ENCODE results near the gene CCDC174. TPM values are rescaled to one million over a fixed set of nuclear protein-coding genes. Genes with fewer than 3 reads are reported as not detected.

The CCDC174 gene
- total and polyA plus RNA-seq, 2 of the 4 experiments (the other 2 are of a cell fraction): 5.9 to 9.6 TPM

- Histone ChIP-seq H3K36me3 (ENCODE audit: control insufficient read depth, insufficient read depth, low read length) (no peaks in the 10 kb centered on the region), H3K4me3 (ENCODE audit: insufficient read depth, low read depth, low read length) (no peak overlapping the region), H3K9me1 (ENCODE audit: insufficient read depth, low read length) (no peaks in the 10 kb centered on the region), H3K4me1 (ENCODE audit: control insufficient read depth, insufficient read depth, low read length) (no peaks in the 10 kb centered on the region), H3K27me3 (ENCODE audit: control insufficient read depth, insufficient read depth, low read length) (peaks cover 13% of the 10 kb centered on the region), H3K14ac (replicated peaks; ENCODE audit: low read depth, low read length) (no peak overlapping the region), H3K9me3 (ENCODE audit: control insufficient read depth, insufficient read depth, low read length) (no peaks in the 10 kb centered on the region), H3K18ac (ENCODE audit: low read depth, low read length) (no peak overlapping the region), H4K20me1 (ENCODE audit: insufficient read depth, low read length) (no peaks in the 10 kb centered on the region), H2BK120ac (ENCODE audit: low read depth, low read length) (no peak overlapping the region), H3K23ac (ENCODE audit: low read depth, low read length) (no peak overlapping the region), H3K4me2 (ENCODE audit: low read depth, low read length) (no peak overlapping the region), H4K5ac (ENCODE audit: low read depth, low read length) (no peak overlapping the region), H4K8ac (ENCODE audit: low read depth in 2 of 2, low read length in 2 of 2) (no peak overlapping the region), H2AFZ (replicated peaks; ENCODE audit: low read length, poor library complexity) (no peak overlapping the region), H3K9ac (ENCODE audit: low read depth, low read length) (no peak overlapping the region), H2BK15ac (ENCODE audit: low read depth, low read length) (no peak overlapping the region), H3K79me1 (ENCODE audit: low read depth in 1 of 2, low read length in 2 of 2) (no peaks in the 10 kb centered on the region), H2BK20ac (ENCODE audit: low read depth, low read length) (no peak overlapping the region), H3K56ac (ENCODE audit: extremely low read depth, insufficient read depth, low read length) (no peak overlapping the region), H4K91ac (ENCODE audit: insufficient read depth, low read depth, low read length) (no peak overlapping the region), H3K27ac (ENCODE audit: insufficient read depth, low read length) (no peak overlapping the region), H3K4ac (ENCODE audit: low read depth, low read length) (no peak overlapping the region), H2BK5ac (ENCODE audit: low read depth, low read length, poor library complexity, severe bottlenecking) (no peak overlapping the region), H2AK9ac (replicated peaks; ENCODE audit: low read depth, low read length, poor library complexity) (no peak overlapping the region), H2AK5ac (ENCODE audit: low read depth, low read length) (no peak overlapping the region)
- ATAC-seq (ENCODE audit: low read depth) (no peak), DNase-seq (no peak)
- no TSS peak for BruUV-seq (replicated peaks)
- POLR2A ChIA-PET (ENCODE audit: unreplicated experiment): no interaction called here
- no CpG with 5 or more reads among the region's 6 CpGs for WGBS, 2 experiments (ENCODE audit: extremely low coverage in 2 of 2, insufficient read length in 1 of 2)
- in situ Hi-C loops (cut with MboI; ENCODE audit: low sequenced_read_pairs) (no loop called here), dilution Hi-C loops (cut with HindIII; ENCODE audit: low sequenced_read_pairs, unreplicated experiment) (no loop called here), intact Hi-C loops (cut with micrococcal nuclease) (no loop called here)
- TF ChIP-seq SMC3 (IDR thresholded peaks at IDR 0.05; ENCODE audit: low read depth, low read length) (no peak), MAZ (IDR thresholded peaks at IDR 0.05; ENCODE audit: borderline replicate concordance, low read depth, low read length) (no peak), CEBPB (IDR thresholded peaks at IDR 0.05; ENCODE audit: low read depth, low read length) (no peak), RCOR1 (IDR thresholded peaks at IDR 0.05; ENCODE audit: insufficient replicate concordance, low read length) (no peak), BHLHE40 (IDR thresholded peaks at IDR 0.05; ENCODE audit: low read depth, low read length) (no peak), RAD21 (IDR thresholded peaks at IDR 0.05; ENCODE audit: low read length) (no peak), FOS (IDR thresholded peaks at IDR 0.05; ENCODE audit: low read depth, low read length) (no peak), NFE2L2 (IDR thresholded peaks at IDR 0.05; ENCODE audit: low read depth, low read length) (no peak), MAFK (IDR thresholded peaks at IDR 0.05; ENCODE audit: low read depth, low read length) (no peak), CTCF (conservative IDR thresholded peaks at IDR 0.05; ENCODE audit: low read depth, low read length) (no peak), USF2 (IDR thresholded peaks at IDR 0.05; ENCODE audit: low read depth, low read length) (no peak), ELK1 (IDR thresholded peaks at IDR 0.05; ENCODE audit: borderline replicate concordance, low read depth, low read length) (no peak), CHD1 (IDR thresholded peaks at IDR 0.05; ENCODE audit: low read depth, low read length) (no peak), RFX5 (IDR thresholded peaks at IDR 0.05; ENCODE audit: low read depth, low read length) (no peak), MXI1 (IDR thresholded peaks at IDR 0.05; ENCODE audit: borderline replicate concordance, low read depth, low read length) (no peak), POLR2A (IDR thresholded peaks at IDR 0.05; ENCODE audit: low read depth, low read length) (no peak)
- CTCF ChIA-PET: no interaction called here
Measured at GRCh38 chr3:14646131-14646573, 5.4 kb upstream of the CCDC174 start.

Measured in IMR-90 (cell line).